Sigmoid colon (tissue), 4 donors: ENCODE data around the gene LZTFL1.

ENCODE experiments used
- CTCF ChIP-seq, 4 experiments: fragments of 450-650 bp in 3 of 4; fragments of 200-600 bp in 1 of 4; IDR thresholded peaks; one replicate each; pipeline ENCODE4 v1.5.1; 2016 to 2019; ENCODE audit warnings: antibody characterized with exemption in 4 of 4, mild to moderate bottlenecking in 3 of 4, moderate library complexity in 2 of 4
- POLR2A ChIP-seq, 2 donors: fragments of 450-650 bp; IDR thresholded peaks; one replicate each; pipeline ENCODE4 v1.6.1; 2016; ENCODE audit warnings: antibody characterized with exemption in 2 of 2, mild to moderate bottlenecking in 2 of 2, moderate library complexity in 2 of 2
- POLR2AphosphoS5 ChIP-seq, 4 donors: sonication (generic); formaldehyde crosslinking; IDR thresholded peaks; one replicate each; pipeline ENCODE4 v1.6.1; 2017; ENCODE audit warnings: antibody characterized with exemption in 4 of 4

- no peak for TF ChIP-seq POLR2AphosphoS5 (IDR thresholded peaks at IDR 0.05)
- TF ChIP-seq CTCF (IDR thresholded peaks at IDR 0.05) = no peak
- TF ChIP-seq POLR2A (IDR thresholded peaks at IDR 0.05) = no peak
Measured at GRCh38 chr3:45874677-45875346, 32.9 kb upstream of the LZTFL1 start.
